Activated T-cell treated with anti-CD3 and anti-CD28 coated beads for 1 hour (primary cell): Measurements from ENCODE around the gene RAB40B.

Experiments used
- DNase-seq: peaks from one replicate; pipeline ENCODE4 v3.0.0-alpha.2; 2020; ENCODE audit warnings: low read depth

The RAB40B gene

DNA sequence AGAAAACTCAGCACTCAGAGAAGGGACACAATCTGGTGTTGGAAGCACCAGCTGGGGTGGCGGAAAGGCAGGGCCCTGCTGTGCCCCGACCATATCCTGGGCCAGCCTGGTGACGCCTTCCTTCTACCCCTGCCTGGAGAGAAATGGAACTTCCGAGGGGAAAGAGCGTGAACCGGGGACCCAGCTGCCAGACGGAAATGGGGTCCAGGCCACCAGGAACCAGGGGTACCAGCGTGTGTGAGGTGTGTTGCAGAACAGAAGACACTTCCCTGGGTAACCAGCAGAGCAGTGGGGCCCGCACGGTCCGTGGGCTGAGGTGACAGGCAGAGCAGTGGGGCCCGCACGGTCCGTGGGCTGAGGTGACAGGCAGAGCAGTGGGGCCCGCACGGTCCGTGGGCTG, 6.8 kb downstream of the RAB40B start:
- DNase-seq, result no peak

- DNase-seq, result no peak
Observed at GRCh38 chr17:82690786-82691489, 7.6 kb downstream of the RAB40B start.

GRCh38 chr17:82689077-82689476, 9.4 kb downstream of the RAB40B start:
- DNase-seq, result no peak

DNA sequence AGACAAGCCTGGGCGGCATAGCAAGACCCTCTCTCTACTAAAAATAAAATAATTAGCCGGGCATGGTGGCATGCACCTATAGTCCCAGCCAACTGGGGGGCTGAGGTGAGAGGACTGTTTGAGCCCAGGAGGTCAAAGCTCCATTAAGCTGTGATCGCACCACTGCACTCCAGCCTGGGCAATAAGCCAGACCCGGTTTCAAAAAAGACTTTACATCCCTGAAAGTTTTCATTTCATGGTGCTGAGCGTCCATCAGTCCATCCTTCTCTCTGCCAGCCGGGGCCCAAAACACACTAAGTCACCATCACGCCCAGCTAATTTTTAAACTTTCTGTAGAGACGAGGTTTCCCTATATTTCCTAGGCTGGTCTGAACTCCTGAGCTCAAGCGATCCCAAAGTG, 10.6 kb downstream of the RAB40B start:
- DNase-seq, result no peak

DNA sequence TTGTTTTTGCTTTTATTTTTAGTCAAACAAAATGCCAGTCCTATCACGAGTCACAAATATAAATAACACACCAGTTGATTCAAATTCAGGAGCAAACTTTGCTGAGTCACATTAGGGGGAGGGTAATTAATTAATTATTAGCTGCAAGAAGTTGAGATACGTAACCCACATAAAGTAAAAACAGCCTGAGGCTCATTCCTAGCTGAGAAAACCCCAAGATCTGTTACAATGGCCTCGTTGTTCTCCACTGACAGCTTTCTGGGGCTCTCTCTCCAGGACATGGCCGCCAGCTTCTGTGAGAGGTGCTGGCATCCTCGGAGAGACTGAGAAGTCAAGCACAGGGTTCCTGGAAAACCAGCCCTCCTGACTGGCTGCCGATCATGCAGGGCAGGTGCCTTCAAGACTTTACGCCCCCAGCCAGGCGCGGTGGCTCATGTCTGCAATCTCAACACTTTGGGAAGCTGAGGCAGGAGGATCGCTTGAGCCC, 11.1 kb downstream of the RAB40B start:
- DNase-seq, result no peak

DNA sequence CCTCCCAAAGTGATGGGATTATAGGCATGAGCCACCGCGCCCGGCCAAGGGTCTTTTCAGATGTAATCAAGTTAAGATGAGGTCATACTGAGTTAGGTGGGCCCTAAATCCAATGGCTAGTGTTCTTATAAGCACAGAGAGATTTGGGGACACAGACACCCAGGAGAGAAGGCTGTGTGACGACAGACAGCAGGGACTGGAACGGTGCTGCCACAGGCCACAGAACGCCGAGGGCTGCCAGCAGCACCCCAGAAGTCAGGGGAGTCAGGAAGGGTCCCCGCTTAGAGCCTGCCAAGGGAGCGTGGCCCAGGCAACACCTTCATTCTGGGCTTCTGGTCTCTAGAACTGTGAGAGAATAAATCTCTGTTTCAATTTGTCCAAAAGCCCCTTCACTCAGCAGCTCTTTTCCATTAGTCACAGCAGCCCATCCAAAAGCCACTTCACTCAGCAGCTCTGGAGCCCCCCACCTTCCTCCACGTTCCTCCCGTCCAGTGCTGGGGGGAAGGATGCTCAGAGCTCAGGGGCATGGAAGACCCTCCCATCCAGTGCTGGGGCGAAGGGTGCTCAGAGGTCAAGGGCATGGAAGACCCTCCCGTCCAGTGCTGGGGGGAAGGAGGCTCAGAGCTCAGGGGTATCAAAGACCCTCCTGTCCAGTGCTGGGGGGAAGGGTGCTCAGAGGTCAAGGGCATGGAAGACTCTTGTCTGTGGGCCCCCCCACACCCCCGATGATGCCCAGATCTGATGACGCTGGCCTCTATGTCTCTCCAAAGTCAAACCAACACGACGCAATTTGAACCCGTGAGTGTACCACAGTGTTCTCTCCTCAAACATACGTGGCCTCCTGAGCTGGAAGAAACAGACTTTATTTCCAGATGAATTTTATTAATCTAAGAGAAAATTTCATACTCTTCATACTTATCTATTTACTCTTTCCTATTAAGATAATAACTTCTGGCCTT, 11.9 kb downstream of the RAB40B start:
- no peak for DNase-seq

DNA sequence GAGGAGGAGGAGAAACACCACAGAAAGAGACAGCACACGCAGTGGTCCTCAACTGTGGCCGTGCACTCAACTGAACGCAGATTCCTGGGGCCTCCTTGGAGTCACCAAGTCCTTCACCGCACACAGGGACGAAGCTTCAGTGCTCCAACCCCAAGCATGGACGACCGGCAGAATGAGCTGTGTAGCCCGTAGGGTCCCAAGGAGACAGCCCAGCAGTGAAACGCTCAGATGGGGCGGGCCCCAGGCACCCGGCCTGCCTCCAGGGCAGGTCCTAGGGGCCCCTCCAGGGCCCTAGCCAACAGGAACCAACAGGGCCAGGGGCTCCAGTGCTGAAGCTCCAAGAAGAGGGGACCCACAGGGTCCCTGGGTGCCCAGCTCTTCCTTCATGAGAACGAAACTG, 13.2 kb downstream of the RAB40B start:
- no peak for DNase-seq

DNA sequence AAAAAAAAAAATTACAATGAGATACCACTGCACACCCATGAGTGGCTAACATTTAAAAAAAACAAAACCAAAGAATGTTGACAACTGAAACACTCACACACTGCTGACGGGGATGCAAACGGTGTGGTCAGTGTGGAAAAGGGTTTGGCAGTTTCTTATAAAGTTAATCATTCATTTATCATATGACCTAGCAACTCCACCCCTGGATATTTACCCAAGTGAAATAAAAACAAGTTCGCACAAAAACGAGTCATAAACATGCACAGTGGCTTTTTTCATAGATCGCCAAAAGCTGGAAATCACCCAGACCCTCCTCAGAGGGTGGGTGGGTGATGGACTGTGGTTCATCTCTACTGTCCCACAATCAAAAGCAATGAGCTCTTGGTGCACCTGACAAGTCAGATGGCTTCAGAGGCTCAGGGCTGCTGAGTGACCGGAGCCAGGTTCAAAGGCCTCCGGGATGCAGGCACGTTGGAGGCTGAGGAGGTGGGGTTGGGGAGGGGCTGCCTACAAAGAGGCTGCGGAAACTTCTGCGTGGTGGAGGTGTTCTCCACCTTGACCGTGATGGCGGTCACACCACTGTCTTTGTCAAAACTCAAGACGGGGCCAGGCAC, 14.2 kb downstream of the RAB40B start:
- DNase-seq, result no peak

DNA sequence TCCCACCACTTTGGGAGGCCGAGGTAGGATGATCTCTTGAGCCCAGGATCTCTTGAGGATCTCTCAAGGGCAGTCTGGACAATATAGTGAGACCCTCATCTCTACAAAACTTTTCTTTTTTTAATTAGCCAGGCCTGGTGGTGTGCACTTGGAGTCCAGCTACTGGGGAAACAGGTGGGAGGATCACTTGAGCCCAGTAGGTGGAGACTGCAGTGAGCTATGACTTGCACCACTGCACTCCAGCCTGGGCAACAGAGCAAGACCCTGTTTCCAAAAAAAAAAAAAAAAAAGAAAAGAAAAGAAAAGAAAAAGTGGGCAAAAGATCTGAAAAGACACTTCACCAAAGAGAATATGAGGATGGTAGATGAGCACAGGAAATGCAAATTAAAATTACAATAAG, 15.0 kb downstream of the RAB40B start:
- no peak for DNase-seq

DNA sequence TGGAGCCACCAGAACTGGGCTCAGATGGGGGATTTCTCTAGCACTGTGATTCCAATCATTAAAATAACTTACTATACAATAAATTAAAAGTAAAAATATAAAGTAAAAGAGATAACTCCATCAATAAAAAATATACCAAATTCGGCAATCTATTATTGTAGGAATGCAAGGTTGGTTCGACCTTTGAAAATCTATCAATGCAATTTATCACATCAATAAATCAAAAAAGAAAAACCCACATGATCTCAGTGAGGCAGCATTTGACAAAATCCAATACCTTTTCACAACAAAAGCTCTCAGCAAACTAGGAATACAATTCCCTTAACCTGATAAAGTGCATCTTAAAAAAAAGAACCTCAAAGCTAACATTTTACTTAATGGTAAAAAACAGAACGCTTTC, 17.0 kb downstream of the RAB40B start:
- no peak for DNase-seq

DNA sequence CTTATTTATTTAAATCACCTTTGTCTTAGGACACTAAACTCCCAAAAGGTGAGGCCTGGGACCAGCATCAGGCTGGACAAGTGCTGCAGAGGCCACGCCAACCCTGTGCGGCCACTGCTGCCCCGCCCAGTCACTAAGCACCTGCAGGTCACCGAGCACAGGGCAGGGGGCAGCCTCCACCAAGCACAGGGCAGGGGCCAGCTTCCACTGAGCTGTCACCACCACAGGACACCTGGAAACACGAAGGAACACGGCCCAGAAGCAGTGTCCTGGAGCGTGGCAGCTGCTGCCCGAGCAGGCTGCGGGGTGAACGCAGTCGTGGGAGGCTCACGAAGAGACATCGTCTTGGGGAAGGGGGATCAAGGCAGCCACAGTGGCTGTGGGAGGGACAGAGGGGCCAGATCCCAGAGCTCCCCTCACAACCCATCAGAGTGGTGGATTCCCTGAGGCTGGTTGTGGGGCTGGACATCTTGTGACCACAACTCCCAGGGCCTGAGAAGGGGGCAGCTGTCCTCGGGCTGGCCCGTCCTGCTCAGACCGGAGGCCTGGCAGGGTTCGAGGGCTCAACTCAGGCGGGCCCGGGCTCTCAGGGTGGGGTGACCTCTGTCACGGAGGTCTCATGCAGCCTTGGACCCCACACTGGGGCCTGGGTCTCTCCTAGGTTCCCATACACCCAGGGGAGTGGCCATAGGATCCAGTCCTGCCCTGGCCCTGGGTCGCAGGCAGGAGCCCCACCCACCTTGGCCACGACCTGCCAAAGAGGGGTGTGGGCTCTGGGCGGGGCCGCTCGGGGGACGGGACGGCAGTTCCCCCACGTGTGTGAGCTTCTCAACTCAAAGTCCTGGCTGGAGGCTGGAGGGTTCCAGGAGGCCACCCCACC, 18.7 kb downstream of the RAB40B start:
- no peak for DNase-seq

DNA sequence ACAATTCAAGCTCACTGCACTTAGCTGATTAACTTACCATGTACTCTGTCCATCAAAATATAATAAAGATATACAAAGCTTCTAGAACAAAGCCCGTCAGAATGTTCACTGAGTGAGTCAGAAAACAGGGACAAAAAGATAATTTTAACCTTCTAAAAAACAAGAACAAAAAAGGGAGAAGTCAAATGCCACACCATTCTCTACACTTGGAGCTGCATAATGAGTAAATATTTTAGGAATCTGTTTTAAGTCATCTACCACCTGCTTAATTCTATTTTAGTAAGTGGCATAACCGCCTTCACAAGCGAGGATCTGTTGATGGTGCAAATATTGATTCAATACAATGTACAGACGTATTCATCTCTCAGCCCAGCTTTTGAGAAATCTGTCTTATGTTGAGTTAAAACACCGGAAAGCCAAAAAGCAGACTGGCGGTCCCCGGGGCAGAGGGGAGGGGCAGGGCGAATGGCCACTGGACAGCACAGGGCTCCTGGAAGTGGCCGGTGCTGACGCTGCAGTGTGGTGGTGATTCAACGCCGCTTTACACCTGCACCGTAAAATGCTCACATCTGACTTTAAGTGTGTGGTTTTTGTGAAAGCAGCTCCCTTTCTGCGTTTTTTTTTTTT, 20.1 kb downstream of the RAB40B start:
- DNase-seq, result no peak

DNA sequence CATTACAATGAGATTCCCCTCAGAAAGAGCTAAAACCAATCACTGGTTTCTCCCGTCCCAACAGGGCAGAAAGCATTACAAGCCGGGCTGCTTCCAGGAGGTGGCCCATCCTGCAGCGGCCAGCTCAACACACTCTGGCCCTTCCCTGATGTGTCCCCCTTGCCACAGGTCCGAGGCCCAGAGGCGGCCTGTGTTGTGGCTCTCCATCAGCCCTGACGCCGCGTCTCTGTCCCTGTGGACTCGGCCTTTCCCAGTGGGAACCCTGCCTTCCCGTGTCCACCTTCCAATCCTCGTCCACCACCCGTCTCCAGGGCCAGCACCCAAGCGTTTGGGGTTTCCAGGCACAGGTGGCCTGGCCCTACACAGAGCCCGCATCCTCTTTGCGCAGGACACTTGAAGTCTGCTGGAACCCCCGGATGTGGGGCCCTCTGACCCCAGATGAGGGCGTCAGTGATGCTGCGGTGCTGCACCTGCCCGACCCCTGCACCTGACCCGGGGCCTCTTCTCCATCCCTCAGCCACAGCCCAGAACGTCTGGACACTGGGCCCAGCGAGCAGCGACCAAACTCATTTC, 21.1 kb downstream of the RAB40B start:
- no peak for DNase-seq

DNA sequence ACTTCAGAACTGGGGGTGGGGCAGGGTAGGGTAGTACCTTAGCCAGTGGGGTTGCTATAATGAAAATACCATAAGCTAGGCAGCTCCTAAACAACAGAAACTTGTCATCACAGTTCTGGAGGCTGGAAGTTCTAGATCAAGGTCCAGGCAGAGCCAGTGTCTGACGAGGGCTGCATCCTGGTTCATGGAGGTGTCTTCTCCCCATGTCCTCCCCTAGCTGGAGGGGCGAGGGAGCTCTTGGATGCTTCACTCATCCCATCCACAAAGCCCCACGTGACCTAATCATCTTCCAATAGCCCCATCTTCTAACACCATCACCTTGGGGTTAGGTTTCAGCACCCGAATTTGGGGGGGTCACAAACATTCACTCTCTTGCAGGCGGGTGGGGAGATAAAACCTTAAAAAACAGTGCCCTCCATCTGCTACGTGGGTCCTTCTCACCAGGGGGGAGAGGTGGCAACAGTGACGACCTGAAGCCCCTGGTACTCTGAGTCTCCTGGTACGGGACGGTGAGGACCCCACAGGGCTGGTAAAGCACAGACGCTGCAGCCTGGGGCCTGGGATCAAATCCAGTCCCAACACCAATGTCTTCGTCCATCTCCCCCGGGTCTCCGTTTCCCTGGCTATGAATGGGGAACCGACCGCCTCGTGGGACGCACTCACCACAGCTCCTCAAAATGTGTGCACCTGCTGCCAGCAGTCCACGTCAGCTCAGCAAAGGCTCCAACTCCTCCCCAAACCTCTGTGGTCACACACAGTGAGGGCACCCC, 22.8 kb downstream of the RAB40B start:
- DNase-seq, result no peak

GRCh38 chr17:82674656-82675475, 23.6 kb downstream of the RAB40B start:
- no peak for DNase-seq

- no peak for DNase-seq
Observed at GRCh38 chr17:82670661-82671450, 27.6 kb downstream of the RAB40B start.

DNA sequence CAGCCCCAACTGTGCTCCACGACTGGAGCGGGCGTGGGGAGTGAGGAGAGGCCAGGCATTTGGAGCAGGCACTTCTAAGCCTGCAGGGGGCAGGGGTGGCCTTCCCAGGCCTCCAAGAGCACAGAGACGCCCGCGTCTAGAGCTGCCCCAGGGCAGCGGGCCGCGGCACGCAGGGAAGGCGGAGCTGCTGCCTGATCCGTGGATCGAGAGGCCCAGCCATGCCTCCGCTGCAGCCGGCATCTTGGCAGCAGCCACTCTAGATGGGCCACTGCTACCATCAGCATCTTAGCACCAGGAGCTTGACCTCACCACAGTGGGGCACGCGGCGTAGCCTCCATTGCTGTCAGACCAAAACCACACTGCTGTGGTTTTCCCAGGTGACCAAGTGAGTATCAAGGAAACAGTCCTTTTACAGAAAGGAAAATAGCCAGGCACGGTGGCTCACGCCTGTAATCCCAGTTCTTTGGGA, 29.8 kb downstream of the RAB40B start:
- peak; percentile 16 for DNase-seq

- no peak for DNase-seq
Observed at GRCh38 chr17:82668024-82668630, 30.4 kb downstream of the RAB40B start.
